A549 (cell line): ENCODE data around the gene MPHOSPH6.

Experiments
- CEBPB ChIP-seq, 2 experiments: fragments of >200 bp in 1 of 2; sonication (Bioruptor Twin) in 1 of 2; formaldehyde crosslinking in 1 of 2; IDR thresholded peaks; 2 replicates each; pipeline ENCODE4 v1.6.1; 2012 to 2016
- CTCF ChIP-seq: fragments of >200 bp; sonication (Bioruptor Twin); formaldehyde crosslinking; IDR thresholded peaks from 3 replicates; pipeline ENCODE4 v1.5.1; 2016
- EP300 ChIP-seq, 2 experiments: fragments of >200 bp; sonication (Bioruptor Twin); formaldehyde crosslinking; IDR thresholded peaks; 2 replicates in 1 of 2; 3 replicates in 1 of 2; pipeline ENCODE4 v1.6.1; 2016 to 2017
- JUN ChIP-seq, 2 experiments: fragments of >200 bp; sonication (Bioruptor Twin); formaldehyde crosslinking; IDR thresholded peaks; 2 replicates in 1 of 2; 3 replicates in 1 of 2; pipeline ENCODE4 v1.6.1; 2016 to 2017
- KDM1A ChIP-seq: fragments of 200-600 bp; sonication (generic); IDR thresholded peaks from 2 replicates; pipeline ENCODE4 v1.6.1; 2016; ENCODE audit warnings: low read depth, mild to moderate bottlenecking
- MAX ChIP-seq: IDR thresholded peaks from 2 replicates; pipeline ENCODE4 v1.6.1; 2012
- PHF8 ChIP-seq: fragments of 200-600 bp; sonication (generic); IDR thresholded peaks from 2 replicates; pipeline ENCODE4 v1.6.1; 2016; ENCODE audit warnings: low read depth, mild to moderate bottlenecking, antibody characterized with exemption, moderate library complexity, borderline replicate concordance
- REST ChIP-seq: fragments of 200-600 bp; sonication (generic); IDR thresholded peaks from 2 replicates; pipeline ENCODE4 v1.6.1; 2016; ENCODE audit warnings: antibody characterized with exemption, mild to moderate bottlenecking, moderate library complexity
- RFX5 ChIP-seq: fragments of 450-650 bp; IDR thresholded peaks from 2 replicates; pipeline ENCODE4 v1.7.1; 2014; ENCODE audit warnings: antibody characterized with exemption, mild to moderate bottlenecking, moderate library complexity
- RNF2 ChIP-seq: fragments of 200-600 bp; sonication (generic); IDR thresholded peaks from 2 replicates; pipeline ENCODE4 v1.6.1; 2016; ENCODE audit warnings: low read depth, mild to moderate bottlenecking, antibody characterized with exemption, moderate library complexity, borderline replicate concordance
- SMC3 ChIP-seq: fragments of >200 bp; sonication (Bioruptor Twin); formaldehyde crosslinking; IDR thresholded peaks from 3 replicates; pipeline ENCODE4 v1.6.1; 2018; ENCODE audit warnings: inconsistent platforms
- ZNF302 ChIP-seq: fragments of 250-450 bp; sonication (Bioruptor Pico); IDR thresholded peaks from 2 replicates; pipeline ENCODE4 v1.9.0; 2021; ENCODE audit warnings: inconsistent platforms, mild to moderate bottlenecking, moderate library complexity

DNA sequence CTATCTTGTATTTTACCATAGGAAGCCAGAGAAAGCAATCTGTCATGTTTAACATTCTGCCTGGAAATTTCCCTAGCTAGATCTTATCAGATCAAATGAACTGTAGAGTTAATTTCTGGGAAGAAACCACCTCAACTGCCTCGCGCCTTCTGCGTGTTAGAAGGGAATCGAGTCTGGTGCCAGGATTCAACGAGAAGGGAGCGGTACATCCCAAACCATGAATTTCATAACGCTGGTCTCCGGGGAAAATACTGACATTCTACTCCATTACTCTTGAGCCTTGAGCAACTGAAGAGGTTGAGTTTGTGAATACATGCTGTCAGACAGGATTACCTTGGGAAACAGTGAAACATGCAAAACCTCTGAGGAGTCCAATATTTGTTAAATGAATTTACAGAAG lies 35.2 kb downstream of the MPHOSPH6 start:
- no peak for TF ChIP-seq EP300 (IDR thresholded peaks at IDR 0.05)
- no peak for TF ChIP-seq CTCF
- TF ChIP-seq JUN (IDR thresholded peaks at IDR 0.05), result no peak
- no peak for TF ChIP-seq KDM1A
- TF ChIP-seq SMC3, result no peak
- no peak for TF ChIP-seq MAX
- no peak for TF ChIP-seq RNF2
- TF ChIP-seq PHF8, result no peak
- TF ChIP-seq RFX5, result no peak
- no peak for TF ChIP-seq REST
- TF ChIP-seq ZNF302 (CRISPR knock-in tag), result no peak
- TF ChIP-seq CEBPB (IDR thresholded peaks at IDR 0.05), result no peak
